ENCODE measurements around the gene NCOA6.
"Not testable (repeated sequence)": the region's sequence is repeated elsewhere in the genome, so short reads cannot be mapped to it uniquely, and the experiment has no call there.

The NCOA6 gene

GRCh38 chr20:34829191-34829590 is 3.7 kb upstream of the NCOA6 start:
- DNase-seq (ENCODE audit: low read depth in 2 of 2), result no peak

GRCh38 chr20:34824806-34825529 is 483 bp downstream of the NCOA6 start:
- DNase-seq (ENCODE audit: low read depth in 2 of 2), result peak; percentile 38 to 60

- DNase-seq (ENCODE audit: low read depth in 2 of 2), result peak; percentile 58 to 62
Measured at GRCh38 chr20:34824452-34824805, 1.0 kb downstream of the NCOA6 start.

GRCh38 chr20:34824026-34824425 is 1.4 kb downstream of the NCOA6 start:
- no peak for DNase-seq (ENCODE audit: low read depth in 2 of 2)

DNA sequence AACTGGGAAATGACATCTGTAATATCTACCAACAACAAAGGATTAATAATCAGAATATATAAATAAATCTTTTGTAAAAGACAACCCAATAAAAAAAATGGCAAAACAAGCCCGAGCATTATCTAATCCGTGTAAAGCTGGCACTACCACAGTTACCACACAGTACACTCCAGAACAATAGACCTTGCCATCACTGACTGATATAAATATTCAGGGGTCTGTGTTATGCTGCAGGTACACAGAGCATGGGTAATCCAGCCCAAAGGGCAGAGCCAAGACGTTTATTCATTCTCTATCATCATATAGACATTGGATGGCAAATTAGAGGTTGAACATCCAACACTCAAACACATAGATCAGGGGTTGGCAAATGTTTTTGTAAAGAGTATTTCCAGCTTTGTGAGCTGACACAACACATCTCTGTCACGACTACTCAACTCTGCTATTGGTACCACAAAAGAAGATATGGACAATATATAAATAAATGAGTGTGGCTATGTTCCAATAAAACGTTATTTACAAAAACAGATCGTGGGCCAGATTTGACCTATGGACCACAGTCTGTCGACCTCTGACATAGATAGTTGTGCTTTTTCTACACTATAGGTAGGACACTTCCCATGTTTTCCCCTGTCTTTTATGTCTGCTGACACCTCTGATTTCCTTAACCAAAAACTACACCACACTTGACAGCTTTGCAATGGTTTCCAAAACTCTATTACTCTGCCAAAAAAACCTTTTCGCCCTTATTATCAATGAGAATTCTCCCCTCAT is 4.5 kb downstream of the NCOA6 start:
- no peak for DNase-seq (ENCODE audit: low read depth in 2 of 2)

DNA sequence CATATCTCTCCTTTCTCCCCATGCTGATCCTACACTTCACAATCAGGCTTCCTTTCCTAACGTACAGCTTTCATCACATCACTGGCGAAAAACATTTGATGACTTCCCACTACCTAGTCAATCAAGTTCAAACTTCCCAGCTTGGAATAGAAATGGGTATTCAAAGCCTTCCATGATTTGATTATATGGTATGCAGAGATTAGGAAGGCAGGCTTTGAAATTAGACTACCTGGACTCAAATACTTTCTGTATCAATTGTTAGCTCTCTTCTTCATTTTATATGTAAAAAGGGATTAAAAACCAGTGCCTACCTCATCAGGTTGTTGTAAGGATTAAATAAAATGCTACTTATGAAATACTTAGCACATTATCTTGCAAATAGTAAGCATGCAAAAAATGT is 7.7 kb downstream of the NCOA6 start:
- no peak for DNase-seq (ENCODE audit: low read depth in 2 of 2)

- no peak for DNase-seq (ENCODE audit: low read depth in 2 of 2)
Measured at GRCh38 chr20:34817072-34817471, 8.4 kb downstream of the NCOA6 start.

DNA sequence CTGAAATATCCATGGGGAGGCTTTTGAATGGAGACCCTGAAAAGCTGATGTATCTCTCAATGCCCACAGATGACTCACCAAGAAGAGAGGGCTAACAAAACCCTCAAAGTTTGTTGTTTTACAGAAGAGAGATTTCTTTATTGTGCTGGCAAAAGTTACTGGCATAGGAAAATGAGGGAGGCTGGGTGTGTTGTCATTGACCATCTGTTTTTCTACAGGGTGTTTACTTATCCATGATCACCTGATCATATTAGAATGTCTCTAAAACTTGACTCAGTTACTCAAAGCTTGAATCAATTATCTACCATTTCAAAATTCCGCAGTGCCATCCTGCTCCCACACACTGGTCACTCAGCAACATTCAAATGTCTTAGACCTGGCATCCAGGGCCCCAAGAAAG is 9.8 kb downstream of the NCOA6 start:
- no peak for DNase-seq (ENCODE audit: low read depth in 2 of 2)

DNA sequence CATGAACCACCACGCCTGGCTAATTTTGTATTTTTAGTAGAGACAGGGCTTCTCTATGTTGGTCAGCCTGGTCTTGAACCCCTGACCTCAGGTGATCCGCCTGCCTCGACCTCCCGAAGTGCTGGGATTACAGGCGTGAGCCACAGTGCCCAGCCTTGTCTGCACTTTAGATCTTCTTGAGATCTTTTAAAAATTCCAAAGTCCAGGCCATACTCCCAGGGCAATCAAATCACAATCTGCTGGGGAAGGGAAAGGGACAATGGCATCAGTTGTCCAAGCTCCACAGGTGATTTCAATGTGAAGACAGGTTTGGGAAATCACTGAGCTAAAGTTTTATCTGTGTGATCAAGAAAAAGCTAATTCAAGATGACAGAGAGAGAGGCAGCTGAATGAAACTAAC is 16.9 kb downstream of the NCOA6 start:
- DNase-seq (ENCODE audit: low read depth in 2 of 2), result no peak

DNA sequence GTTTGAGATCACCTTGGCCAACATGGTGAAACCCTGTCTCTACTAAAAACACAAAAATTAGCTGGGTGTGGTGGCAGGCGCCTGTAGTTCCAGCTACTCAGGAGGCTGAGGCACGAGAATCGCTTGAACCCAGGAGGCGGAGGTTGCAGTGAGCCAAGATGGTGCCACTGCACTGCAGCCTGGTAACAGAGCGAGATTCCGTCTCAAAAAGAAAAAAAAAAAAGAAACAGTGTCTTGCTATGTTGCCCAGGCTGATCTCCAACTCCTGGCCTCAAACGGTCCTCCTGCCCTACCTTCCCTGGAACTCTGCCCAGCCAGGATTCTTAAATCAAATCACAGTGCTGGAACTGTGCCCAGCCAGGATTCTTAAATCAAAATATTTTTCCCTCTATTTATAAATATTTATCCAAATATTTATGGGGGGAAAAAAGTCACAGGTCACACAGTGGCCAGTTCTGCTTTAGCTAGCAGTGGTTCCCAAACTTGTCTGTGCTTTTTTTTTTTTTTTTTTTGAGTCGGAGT is 17.4 kb downstream of the NCOA6 start:
- not testable (repeated sequence) for DNase-seq (ENCODE audit: low read depth in 2 of 2)

GRCh38 chr20:34806255-34806654 is 19.2 kb downstream of the NCOA6 start:
- no peak for DNase-seq (ENCODE audit: low read depth in 2 of 2)

DNA sequence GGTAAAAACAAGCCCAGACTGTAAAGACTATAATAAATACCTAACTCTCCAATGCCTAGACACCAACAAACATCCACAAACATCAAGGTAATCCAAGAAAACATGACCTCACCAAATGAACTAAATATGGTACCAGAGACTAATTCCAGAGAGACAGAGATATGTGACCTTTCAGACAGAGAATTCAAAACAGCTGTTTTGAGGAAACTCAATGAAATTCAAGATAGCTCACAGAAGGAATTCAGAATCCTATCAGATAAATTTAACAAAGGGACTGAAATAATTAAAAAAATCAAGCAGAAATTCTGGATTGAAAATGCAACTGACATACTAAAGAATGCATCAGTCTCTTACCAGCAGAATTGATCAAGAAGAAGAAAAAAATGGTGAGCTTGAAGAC is 26.6 kb downstream of the NCOA6 start:
- no peak for DNase-seq (ENCODE audit: low read depth in 2 of 2)

DNA sequence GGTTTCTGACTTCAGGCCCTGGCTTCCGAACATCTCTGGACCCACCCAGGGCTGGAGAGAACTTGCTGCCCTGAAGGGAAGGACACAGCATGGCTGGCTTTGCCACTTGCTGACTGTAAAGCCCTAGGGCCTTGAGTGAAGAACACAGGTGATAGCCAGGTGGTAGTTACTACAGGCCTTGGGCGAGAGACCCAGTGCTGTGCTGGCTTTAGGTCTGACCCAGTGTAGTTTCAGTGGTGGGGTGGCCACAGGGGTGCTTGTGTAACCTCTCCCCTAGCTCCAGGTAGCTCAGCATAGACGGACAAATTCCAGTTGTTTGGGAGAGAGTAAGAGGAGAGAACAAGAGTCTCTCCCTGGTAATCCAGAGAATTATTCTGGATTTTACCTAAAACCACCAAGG is 27.1 kb downstream of the NCOA6 start:
- no peak for DNase-seq (ENCODE audit: low read depth in 2 of 2)

DNA sequence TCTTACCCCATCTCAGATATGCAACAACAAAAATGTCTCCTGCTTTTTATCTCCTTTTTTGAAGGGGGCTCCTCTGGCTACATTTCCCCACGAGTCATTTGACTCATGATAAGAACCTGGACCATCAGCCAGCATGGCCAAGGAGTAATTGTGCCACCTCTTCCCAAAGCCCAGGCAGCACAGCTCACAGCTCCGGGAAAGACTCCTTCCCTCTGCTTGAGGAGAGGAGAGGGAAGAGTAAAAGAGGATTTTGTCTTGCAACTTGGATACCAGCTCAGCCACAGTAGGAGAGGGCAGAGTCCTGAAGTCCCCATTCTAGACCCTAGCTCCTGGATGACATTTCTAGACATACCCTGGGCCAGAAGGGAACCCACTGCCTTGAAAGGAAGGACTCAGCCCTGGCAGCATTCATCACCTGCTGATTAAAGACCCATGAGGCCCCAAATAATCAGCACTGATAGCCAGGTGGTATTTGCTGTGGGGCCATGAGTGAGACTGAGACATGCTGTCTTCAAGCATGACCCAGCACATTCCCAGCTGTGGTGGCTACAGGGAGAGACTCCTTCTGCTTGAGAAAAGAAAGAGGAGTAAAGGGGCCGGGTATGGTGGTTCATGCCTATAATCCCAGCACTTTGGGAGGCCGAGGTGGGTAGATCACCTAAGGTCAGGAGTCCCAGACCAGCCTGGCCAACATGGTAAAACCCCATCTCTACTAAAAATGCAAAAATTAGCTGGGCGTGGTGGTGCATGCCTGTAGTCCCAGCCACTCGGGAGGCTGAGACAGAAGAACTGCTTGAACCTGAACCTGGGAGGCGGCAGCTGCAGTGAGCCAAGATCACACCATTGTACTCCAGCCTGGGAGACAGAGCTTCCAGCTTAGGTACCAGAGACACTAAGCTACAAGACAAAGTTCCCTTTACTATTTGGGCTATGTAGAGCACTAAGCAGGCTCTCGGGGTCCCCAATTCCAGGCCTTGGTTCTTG is 28.1 kb downstream of the NCOA6 start:
- no peak for DNase-seq (ENCODE audit: low read depth in 2 of 2)

GRCh38 chr20:34794006-34794585 is 31.4 kb downstream of the NCOA6 start:
- DNase-seq (ENCODE audit: low read depth in 2 of 2), result no peak

GRCh38 chr20:34792687-34793363 is 32.6 kb downstream of the NCOA6 start:
- no peak for DNase-seq (ENCODE audit: low read depth in 2 of 2)

GRCh38 chr20:34791289-34792020 is 34.0 kb downstream of the NCOA6 start:
- DNase-seq (ENCODE audit: low read depth in 2 of 2), result no peak

- no peak for DNase-seq (ENCODE audit: low read depth in 2 of 2)
Measured at GRCh38 chr20:34781220-34781619, 44.2 kb downstream of the NCOA6 start.

DNA sequence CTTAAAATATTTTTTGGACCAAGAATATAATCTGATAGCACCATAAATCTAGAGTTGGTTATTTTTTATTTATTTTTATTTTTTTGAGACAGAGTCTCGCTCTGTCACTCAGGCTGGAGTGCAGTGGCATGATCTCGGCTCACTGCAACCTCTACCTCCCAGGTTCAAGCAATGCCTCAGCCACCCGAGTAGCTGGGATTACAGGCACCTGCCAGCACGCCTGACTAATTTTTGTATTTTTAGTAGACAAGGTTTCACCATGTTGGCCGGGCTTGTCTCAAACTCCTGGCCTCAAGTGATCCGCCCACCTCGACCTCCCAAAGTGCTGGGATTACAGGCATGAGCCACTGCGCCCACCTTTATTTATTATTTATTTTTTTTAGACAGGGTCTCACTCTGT is 45.2 kb downstream of the NCOA6 start:
- not testable (repeated sequence) for DNase-seq (ENCODE audit: low read depth in 2 of 2)

GRCh38 chr20:34776177-34776576 is 49.3 kb downstream of the NCOA6 start:
- DNase-seq (ENCODE audit: low read depth in 2 of 2), result no peak

Data from stimulated activated CD4-positive, alpha-beta T cell treated with anti-CD3 and anti-CD28 coated beads, Interleukin-1b, Interleukin-23, amount 100 ng/mL, for 4 hours (primary cell).